HG03460 (cell line): ENCODE data around the gene MS4A10.
"Not testable (repeated sequence)": the region's sequence is repeated elsewhere in the genome, so short reads cannot be mapped to it uniquely, and the experiment has no call there.

Source experiments
- ATAC-seq: cut with Tn5 transposase; IDR thresholded peaks from one replicate; pipeline ENCODE4 v1.9.1; 2021; ENCODE audit not compliant: unreplicated experiment

MS4A10 gene

GRCh38 chr11:60821827-60822599 lies 36.9 kb downstream of the MS4A10 start:
- ATAC-seq: no peak

GRCh38 chr11:60823745-60824306 lies 38.7 kb downstream of the MS4A10 start:
- ATAC-seq: not testable (repeated sequence)

GRCh38 chr11:60825118-60825517 lies 40.0 kb downstream of the MS4A10 start:
- ATAC-seq: no peak

GRCh38 chr11:60825790-60826189 lies 40.7 kb downstream of the MS4A10 start:
- ATAC-seq: no peak

- no peak for ATAC-seq
Observed at GRCh38 chr11:60830478-60831142, 45.5 kb downstream of the MS4A10 start.

GRCh38 chr11:60831143-60831500 lies 46.0 kb downstream of the MS4A10 start:
- ATAC-seq: peak; percentile 70

- ATAC-seq: no peak
Observed at GRCh38 chr11:60831501-60832079, 46.5 kb downstream of the MS4A10 start.

- ATAC-seq: no peak
Observed at GRCh38 chr11:60834742-60835533, 49.8 kb downstream of the MS4A10 start.

- ATAC-seq: no peak
Observed at GRCh38 chr11:60835534-60835846, 50.4 kb downstream of the MS4A10 start.

GRCh38 chr11:60836866-60837515 lies 51.9 kb downstream of the MS4A10 start:
- no peak for ATAC-seq

GRCh38 chr11:60838132-60838531 lies 53.0 kb downstream of the MS4A10 start:
- ATAC-seq: no peak

- ATAC-seq: no peak
Observed at GRCh38 chr11:60840470-60841430, 55.6 kb downstream of the MS4A10 start.

- ATAC-seq: peak; percentile 71
Observed at GRCh38 chr11:60841797-60842667, 56.9 kb downstream of the MS4A10 start, which contains the start of gene CCDC86. Gene CCDC86 (plus strand): TSS chr11:60842113. CDS start chr11:60842125, 12 bp downstream.

GRCh38 chr11:60842668-60843600 lies 57.8 kb downstream of the MS4A10 start:
- no peak for ATAC-seq

GRCh38 chr11:60844045-60844869 lies 59.1 kb downstream of the MS4A10 start:
- ATAC-seq: no peak

GRCh38 chr11:60844870-60845221 lies 59.7 kb downstream of the MS4A10 start:
- ATAC-seq: no peak

GRCh38 chr11:60845338-60845737 lies 60.2 kb downstream of the MS4A10 start:
- ATAC-seq: no peak
